Measurements from ENCODE around the gene CHAF1A. TPM values are rescaled to one million over a fixed set of nuclear protein-coding genes. Genes with fewer than 3 reads are reported as not detected.
A peak's percentile ranks its signal among the peaks of the same experiment; 100 is the strongest.

The CHAF1A gene
- total RNA-seq, 1 experiment from 2014 or later = 161 TPM

DNA sequence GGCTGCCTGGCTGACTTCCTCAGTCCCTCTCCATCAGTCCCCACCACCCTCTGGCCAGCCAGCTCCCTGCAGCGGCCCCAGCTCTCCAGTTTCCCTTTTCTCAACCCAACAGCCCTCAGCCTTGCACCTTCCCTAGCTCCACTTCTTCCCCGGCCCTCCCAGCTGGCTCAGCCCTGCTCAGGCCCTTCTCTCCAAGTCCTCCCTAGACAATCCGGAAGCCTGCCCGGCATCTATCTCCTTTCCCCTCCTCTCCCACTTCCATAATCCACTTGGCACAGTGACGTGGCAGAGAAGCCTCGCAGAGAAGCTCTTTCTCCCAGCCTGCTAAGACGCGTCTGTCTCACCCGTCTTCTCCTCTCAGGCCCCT, 54.0 kb downstream of the CHAF1A start:
- peak overlapping the region; percentile 81 for H3K27ac Mint-ChIP-seq
- peaks cover 9% of the 10 kb centered on the region; the same call in 1 of the 2 replicates for H3K27me3 Mint-ChIP-seq (ENCODE audit: low read depth)
- POLR2A ChIA-PET = interaction anchor here (0.7 to 1.4 kb wide), 2 partner anchors 12 to 18 kb away, joined by 3 read pairs; no protein-coding TSS in a partner anchor
- H3K9me3 Mint-ChIP-seq = no peaks in the 10 kb centered on the region
- no peaks in the 10 kb centered on the region for H3K36me3 Mint-ChIP-seq
- no peak for DNase-seq (ENCODE audit: low spot score)
- no peak for ATAC-seq
- H3K4me3 Mint-ChIP-seq = peak overlapping the region; percentile 93
- CTCF ChIA-PET = interaction anchor here (0.5 to 1.4 kb wide), 4 partner anchors 9 to 112 kb away, joined by 3 to 6 read pairs (median 4); no protein-coding TSS in a partner anchor
- peaks cover 9% of the 10 kb centered on the region for H3K4me1 Mint-ChIP-seq
- TF ChIP-seq, protein P1, sequence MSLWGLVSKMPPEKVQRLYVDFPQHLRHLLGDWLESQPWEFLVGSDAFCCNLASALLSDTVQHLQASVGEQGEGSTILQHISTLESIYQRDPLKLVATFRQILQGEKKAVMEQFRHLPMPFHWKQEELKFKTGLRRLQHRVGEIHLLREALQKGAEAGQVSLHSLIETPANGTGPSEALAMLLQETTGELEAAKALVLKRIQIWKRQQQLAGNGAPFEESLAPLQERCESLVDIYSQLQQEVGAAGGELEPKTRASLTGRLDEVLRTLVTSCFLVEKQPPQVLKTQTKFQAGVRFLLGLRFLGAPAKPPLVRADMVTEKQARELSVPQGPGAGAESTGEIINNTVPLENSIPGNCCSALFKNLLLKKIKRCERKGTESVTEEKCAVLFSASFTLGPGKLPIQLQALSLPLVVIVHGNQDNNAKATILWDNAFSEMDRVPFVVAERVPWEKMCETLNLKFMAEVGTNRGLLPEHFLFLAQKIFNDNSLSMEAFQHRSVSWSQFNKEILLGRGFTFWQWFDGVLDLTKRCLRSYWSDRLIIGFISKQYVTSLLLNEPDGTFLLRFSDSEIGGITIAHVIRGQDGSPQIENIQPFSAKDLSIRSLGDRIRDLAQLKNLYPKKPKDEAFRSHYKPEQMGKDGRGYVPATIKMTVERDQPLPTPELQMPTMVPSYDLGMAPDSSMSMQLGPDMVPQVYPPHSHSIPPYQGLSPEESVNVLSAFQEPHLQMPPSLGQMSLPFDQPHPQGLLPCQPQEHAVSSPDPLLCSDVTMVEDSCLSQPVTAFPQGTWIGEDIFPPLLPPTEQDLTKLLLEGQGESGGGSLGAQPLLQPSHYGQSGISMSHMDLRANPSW (CRISPR knock-in tag; conservative IDR thresholded peaks at IDR 0.05; ENCODE audit: low read depth) = no peak
- TF ChIP-seq KAT7 (CRISPR knock-in tag; IDR thresholded peaks at IDR 0.05; ENCODE audit: borderline replicate concordance) = no peak
- TF ChIP-seq CBFB (CRISPR knock-in tag; IDR thresholded peaks at IDR 0.05; ENCODE audit: low read depth) = no peak
- no peak for TF ChIP-seq SOX15 (CRISPR knock-in tag; IDR thresholded peaks at IDR 0.05)
- TF ChIP-seq TEAD1 (CRISPR knock-in tag; IDR thresholded peaks at IDR 0.05) = no peak

DNA sequence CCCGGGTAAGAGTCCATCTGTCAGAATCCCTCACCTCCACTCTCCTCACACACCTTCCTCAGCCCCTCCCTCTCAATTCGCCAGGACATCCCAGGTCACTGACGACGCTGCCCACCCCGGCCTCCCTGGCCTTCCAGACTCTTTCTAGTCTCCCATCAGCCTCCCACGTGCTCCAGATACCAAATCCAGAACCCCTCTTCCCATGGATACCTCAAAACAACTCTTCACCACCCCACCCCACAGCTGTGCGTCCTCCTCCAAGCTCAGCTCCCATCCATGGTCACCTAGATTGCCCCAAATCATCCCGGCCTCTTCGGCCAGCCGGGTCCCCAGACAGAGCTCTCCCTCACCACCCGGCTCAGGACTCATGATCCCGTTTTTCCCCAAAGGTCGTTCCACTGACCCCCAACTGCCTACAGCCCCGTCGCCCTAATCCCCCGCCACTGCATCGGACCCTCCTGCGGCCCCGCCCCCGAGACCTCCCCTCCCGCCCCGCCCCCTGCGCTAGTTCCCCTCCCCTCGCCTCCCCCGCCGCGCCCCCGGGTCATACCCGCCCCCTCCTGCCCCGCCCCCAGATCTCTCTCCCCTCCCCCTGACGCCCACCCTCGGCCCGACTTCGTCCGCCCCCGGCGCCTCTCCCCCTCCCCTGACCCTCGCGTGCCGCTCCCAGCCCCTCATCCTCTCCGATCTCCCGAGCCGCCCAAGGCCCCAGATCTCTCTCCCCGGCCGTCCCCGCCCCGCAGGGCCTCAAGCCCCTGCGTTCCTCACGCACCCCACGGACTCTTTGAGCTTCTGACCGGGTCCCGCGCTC, 54.6 kb downstream of the CHAF1A start:
- Mint-ChIP-seq H3K27me3 (ENCODE audit: low read depth) (peaks cover 10% of the 10 kb centered on the region; the same call in 1 of the 2 replicates), H3K9me3 (no peaks in the 10 kb centered on the region), H3K27ac (peak overlapping the region; percentile 81), H3K36me3 (no peaks in the 10 kb centered on the region), H3K4me3 (peak overlapping the region; percentile 93), H3K4me1 (peaks cover 9% of the 10 kb centered on the region)
- ChIA-PET CTCF (interaction anchor here (0.5 to 1.4 kb wide), 5 partner anchors 10 to 1356 kb away, joined by 3 to 6 read pairs (median 4); no protein-coding TSS in a partner anchor), POLR2A (interaction anchor here (1.4 kb wide), 1 partner anchor 17 kb away, joined by 3 read pairs; no protein-coding TSS in a partner anchor)
- ATAC-seq (peak; percentile 56), DNase-seq (ENCODE audit: low spot score) (peak; percentile 72)
- TF ChIP-seq OVOL2 (CRISPR knock-in tag; IDR thresholded peaks at IDR 0.05; ENCODE audit: borderline replicate concordance) (no peak), CREB1 (CRISPR knock-in tag; IDR thresholded peaks at IDR 0.05) (no peak), NFATC4 (CRISPR knock-in tag; IDR thresholded peaks at IDR 0.05) (no peak), SMAD3 (CRISPR knock-in tag; IDR thresholded peaks at IDR 0.05; ENCODE audit: borderline replicate concordance) (no peak), TEAD1 (CRISPR knock-in tag; IDR thresholded peaks at IDR 0.05) (no peak), ZNF138 (CRISPR knock-in tag; conservative IDR thresholded peaks at IDR 0.05) (no peak), ATF6 (CRISPR knock-in tag; IDR thresholded peaks at IDR 0.05) (no peak), GABPB1 (CRISPR knock-in tag; IDR thresholded peaks at IDR 0.05) (no peak), GTF2I (CRISPR knock-in tag; conservative IDR thresholded peaks at IDR 0.05) (no peak), ELF4 (CRISPR knock-in tag; IDR thresholded peaks at IDR 0.05; ENCODE audit: low read depth) (no peak), FOXK1 (CRISPR knock-in tag; IDR thresholded peaks at IDR 0.05) (no peak), JUN (CRISPR knock-in tag; IDR thresholded peaks at IDR 0.05) (no peak), IRF2 (CRISPR knock-in tag; IDR thresholded peaks at IDR 0.05; ENCODE audit: borderline replicate concordance, low read depth) (no peak), CTCF (IDR thresholded peaks at IDR 0.05) (no peak), ZNF263 (CRISPR knock-in tag; IDR thresholded peaks at IDR 0.05; ENCODE audit: low read depth) (no peak)
- TF ChIP-seq, protein P1 (CRISPR knock-in tag; conservative IDR thresholded peaks at IDR 0.05; ENCODE audit: low read depth) = no peak
- TF ChIP-seq, protein P2, sequence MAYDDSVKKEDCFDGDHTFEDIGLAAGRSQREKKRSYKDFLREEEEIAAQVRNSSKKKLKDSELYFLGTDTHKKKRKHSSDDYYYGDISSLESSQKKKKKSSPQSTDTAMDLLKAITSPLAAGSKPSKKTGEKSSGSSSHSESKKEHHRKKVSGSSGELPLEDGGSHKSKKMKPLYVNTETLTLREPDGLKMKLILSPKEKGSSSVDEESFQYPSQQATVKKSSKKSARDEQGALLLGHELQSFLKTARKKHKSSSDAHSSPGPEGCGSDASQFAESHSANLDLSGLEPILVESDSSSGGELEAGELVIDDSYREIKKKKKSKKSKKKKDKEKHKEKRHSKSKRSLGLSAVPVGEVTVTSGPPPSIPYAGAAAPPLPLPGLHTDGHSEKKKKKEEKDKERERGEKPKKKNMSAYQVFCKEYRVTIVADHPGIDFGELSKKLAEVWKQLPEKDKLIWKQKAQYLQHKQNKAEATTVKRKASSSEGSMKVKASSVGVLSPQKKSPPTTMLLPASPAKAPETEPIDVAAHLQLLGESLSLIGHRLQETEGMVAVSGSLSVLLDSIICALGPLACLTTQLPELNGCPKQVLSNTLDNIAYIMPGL (CRISPR knock-in tag; IDR thresholded peaks at IDR 0.05) = no peak
- TF ChIP-seq, protein P3, sequence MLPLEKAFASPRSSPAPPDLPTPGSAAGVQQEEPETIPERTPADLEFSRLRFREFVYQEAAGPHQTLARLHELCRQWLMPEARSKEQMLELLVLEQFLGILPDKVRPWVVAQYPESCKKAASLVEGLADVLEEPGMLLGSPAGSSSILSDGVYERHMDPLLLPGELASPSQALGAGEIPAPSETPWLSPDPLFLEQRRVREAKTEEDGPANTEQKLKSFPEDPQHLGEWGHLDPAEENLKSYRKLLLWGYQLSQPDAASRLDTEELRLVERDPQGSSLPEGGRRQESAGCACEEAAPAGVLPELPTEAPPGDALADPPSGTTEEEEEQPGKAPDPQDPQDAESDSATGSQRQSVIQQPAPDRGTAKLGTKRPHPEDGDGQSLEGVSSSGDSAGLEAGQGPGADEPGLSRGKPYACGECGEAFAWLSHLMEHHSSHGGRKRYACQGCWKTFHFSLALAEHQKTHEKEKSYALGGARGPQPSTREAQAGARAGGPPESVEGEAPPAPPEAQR (CRISPR knock-in tag; IDR thresholded peaks at IDR 0.05) = no peak
